OCI-LY7 (cell line): Measurements from ENCODE around the gene KRTAP19-6. TPM values are rescaled to one million over a fixed set of nuclear protein-coding genes. Genes with fewer than 3 reads are reported as not detected.

Experiments used
- BruUV-seq: library from RNA; stranded (reverse); fragments of 400-500 nt; replicated peaks from 2 replicates; lab custom pipeline; 2021; lab: Mats Ljungman, UMichigan
- CTCF ChIA-PET: fragments of 300-600 bp; sonication (Branson Sonifier 250); formaldehyde crosslinking; loops from one replicate; lab custom pipeline; 2022; ENCODE audit warnings: antibody characterized with exemption; ENCODE audit not compliant: unreplicated experiment; lab: Charles Lee
- POLR2A ChIA-PET: fragments of 300-600 bp; sonication (Branson Sonifier 250); formaldehyde crosslinking; loops from one replicate; lab custom pipeline; 2022; ENCODE audit warnings: antibody characterized with exemption; lab: Charles Lee
- DNase-seq: peaks from one replicate; pipeline ENCODE4 v3.0.0-alpha.2; 2015; ENCODE audit warnings: low spot score
- H2AFZ ChIP-seq: fragments of 200-600 bp; sonication (generic), shearing (Covaris generic); 2 replicates; pipeline ENCODE4 v1.6.1; 2014; ENCODE audit warnings: mild to moderate bottlenecking, antibody characterized with exemption, low read length, moderate library complexity
- H3K27ac ChIP-seq: fragments of 200-600 bp; sonication (generic); 2 replicates; pipeline ENCODE4 v1.5.1; 2014; ENCODE audit warnings: mixed run types, low read depth, mild to moderate bottlenecking, moderate library complexity, low read length, inconsistent platforms; ENCODE audit not compliant: poor library complexity, severe bottlenecking
- H3K36me3 ChIP-seq: fragments of 200-600 bp; sonication (generic); 2 replicates; pipeline ENCODE4 v1.6.1; 2014; ENCODE audit warnings: mild to moderate bottlenecking, antibody characterized with exemption, low read length, moderate library complexity, mixed read lengths; ENCODE audit not compliant: insufficient read depth
- H3K4me1 ChIP-seq: fragments of 200-600 bp; sonication (generic); 2 replicates; pipeline ENCODE4 v1.5.1; 2014; ENCODE audit warnings: mild to moderate bottlenecking, low read length; ENCODE audit not compliant: insufficient read depth, poor library complexity, severe bottlenecking
- H3K4me2 ChIP-seq: fragments of 200-600 bp; sonication (generic); 2 replicates; pipeline ENCODE4 v1.6.1; 2014; ENCODE audit warnings: mild to moderate bottlenecking, low read length
- H3K4me3 ChIP-seq: fragments of 200-600 bp; sonication (generic); 2 replicates; pipeline ENCODE4 v1.5.1; 2014; ENCODE audit warnings: mild to moderate bottlenecking, low read depth, low read length; ENCODE audit not compliant: poor library complexity, severe bottlenecking
- H3K79me2 ChIP-seq: fragments of 200-600 bp; sonication (generic); 2 replicates; pipeline ENCODE4 v1.6.1; 2016; ENCODE audit warnings: low read depth, mild to moderate bottlenecking, low read length, moderate library complexity, mixed read lengths; ENCODE audit not compliant: insufficient read depth
- H3K9me2 ChIP-seq: fragments of 200-600 bp; sonication (generic); 2 replicates; pipeline ENCODE4 v1.6.1; 2016; ENCODE audit warnings: mild to moderate bottlenecking, low read length, mixed read lengths; ENCODE audit not compliant: insufficient read depth
- H3K9me3 ChIP-seq: fragments of 200-600 bp; sonication (generic); 2 replicates; pipeline ENCODE4 v1.6.1; 2014; ENCODE audit warnings: mild to moderate bottlenecking, mixed run types, low read length, mixed read lengths
- H4K20me1 ChIP-seq: fragments of 200-600 bp; sonication (generic); 2 replicates; pipeline ENCODE4 v1.6.1; 2014; ENCODE audit warnings: mild to moderate bottlenecking, antibody characterized with exemption, low read length, moderate library complexity, mixed read lengths; ENCODE audit not compliant: insufficient read depth
- CTCF ChIP-seq: fragments of 200-600 bp; sonication (generic); conservative IDR thresholded peaks from 2 replicates; pipeline ENCODE4 v1.5.1; 2014; ENCODE audit warnings: mild to moderate bottlenecking, antibody characterized with exemption, low read length, moderate library complexity, mixed read lengths
- EZH2phosphoT487 ChIP-seq: fragments of 200-600 bp; sonication (generic); IDR thresholded peaks from 2 replicates; pipeline ENCODE4 v1.6.1; 2018; ENCODE audit warnings: low read depth, borderline replicate concordance, mild to moderate bottlenecking, mixed run types, antibody characterized with exemption, low read length, moderate library complexity, mixed read lengths
- intact Hi-C: fragments of 100-400 bp; cut with micrococcal nuclease; formaldehyde crosslinking; loops from one replicate; pipeline ENCODE4 v1.10.0; 2022; ENCODE audit not compliant: unreplicated experiment
- small RNA-seq: library from RNA; depleted of rRNA; stranded (forward); fragments of <200 nt; gene quantifications from one replicate; pipeline ENCODE3, GENCODE V24; 2014
- total RNA-seq, 2 experiments: library from RNA; depleted of rRNA in 1 of 2; stranded (reverse); fragments of >200 nt in 1 of 2; shearing (Covaris generic) in 1 of 2; gene quantifications; 2 replicates each; pipeline ENCODE4 v1.2.3, GENCODE V29; 2014 to 2022

Gene KRTAP19-6
- total RNA-seq, 2 experiments from 2014 or later: not detected

- no peak for DNase-seq
- Histone ChIP-seq H3K9me3 (0 out of 2 replicates have a peak, but pooled peaks cover 5% of the 10 kb centered on the region), H3K36me3 (no peaks in the 10 kb centered on the region), H3K4me1 (no peaks in the 10 kb centered on the region), H4K20me1 (no peaks in the 10 kb centered on the region), H2AFZ (no peak within 1 kb of the TSS), H3K27ac (no peak within 1 kb of the TSS), H3K4me3 (no peak within 1 kb of the TSS), H3K79me2 (no peaks in the 10 kb centered on the region), H3K9me2 (no peaks in the 10 kb centered on the region), H3K4me2 (no peak within 1 kb of the TSS)
- no TSS peak for BruUV-seq
- no peak for TF ChIP-seq CTCF
- TF ChIP-seq EZH2phosphoT487: no peak
- CTCF ChIA-PET: no interaction called here
- POLR2A ChIA-PET: no interaction called here
- intact Hi-C loops: no loop called here
These were observed 49.7 kb downstream of the KRTAP19-6 start, which contains the start of gene KRTAP19-3 for GRCh38 chr21:30491963-30492428. Gene KRTAP19-3, minus strand, starts transcription at chr21:30492013. Its CDS starts 56 bp downstream, at chr21:30491957.

Small RNA genes lying within 50 kb of the gene (small RNA-seq; reads per million reads assigned to genes)
- gene AP000567.1 (not detected), gene KRTAP19-10P (not detected), gene KRTAP19-11P (not detected), gene KRTAP19-9P (not detected), gene KRTAP22-2 (not detected)

Other genes with a start within 250 kb of the KRTAP19-6 start
- not detected in 2 replicates for gene KRTAP26-1, start 221.5 kb downstream of the KRTAP19-6 start, total RNA-seq (2014; rRNA removed; shearing (Covaris generic))
- gene KRTAP26-1, start 221.5 kb downstream of the KRTAP19-6 start, total RNA-seq (2022): not detected in 2 replicates
- gene KRTAP27-1, start 204.2 kb downstream of the KRTAP19-6 start, total RNA-seq (2014; rRNA removed; shearing (Covaris generic)): not detected in 2 replicates
- gene KRTAP27-1, start 204.2 kb downstream of the KRTAP19-6 start, total RNA-seq (2022): not detected in 2 replicates
- gene KRTAP23-1, start 193.3 kb downstream of the KRTAP19-6 start, total RNA-seq (2014; rRNA removed; shearing (Covaris generic)): not detected in 2 replicates
- gene KRTAP23-1, start 193.3 kb downstream of the KRTAP19-6 start, total RNA-seq (2022): not detected in 2 replicates
- gene KRTAP13-2, start 169.6 kb downstream of the KRTAP19-6 start, total RNA-seq (2014; rRNA removed; shearing (Covaris generic)): not detected in 2 replicates
- not detected in 2 replicates for gene KRTAP13-2, start 169.6 kb downstream of the KRTAP19-6 start, total RNA-seq (2022)
- gene KRTAP13-1, start 145.8 kb downstream of the KRTAP19-6 start, total RNA-seq (2014; rRNA removed; shearing (Covaris generic)): not detected in 2 replicates
- not detected in 2 replicates for gene KRTAP13-1, start 145.8 kb downstream of the KRTAP19-6 start, total RNA-seq (2022)
- gene KRTAP13-3, start 115.9 kb downstream of the KRTAP19-6 start, total RNA-seq (2014; rRNA removed; shearing (Covaris generic)): not detected in 2 replicates
- gene KRTAP13-3, start 115.9 kb downstream of the KRTAP19-6 start, total RNA-seq (2022): not detected in 2 replicates
- not detected in 2 replicates for gene KRTAP13-4, start 111.6 kb downstream of the KRTAP19-6 start, total RNA-seq (2014; rRNA removed; shearing (Covaris generic))
- gene KRTAP13-4, start 111.6 kb downstream of the KRTAP19-6 start, total RNA-seq (2022): not detected in 2 replicates
- gene KRTAP15-1, start 101.6 kb downstream of the KRTAP19-6 start, total RNA-seq (2014; rRNA removed; shearing (Covaris generic)): not detected in 2 replicates
- not detected in 2 replicates for gene KRTAP15-1, start 101.6 kb downstream of the KRTAP19-6 start, total RNA-seq (2022)
- gene KRTAP19-1, start 61.5 kb downstream of the KRTAP19-6 start, total RNA-seq (2014; rRNA removed; shearing (Covaris generic)): not detected in 2 replicates
- not detected in 2 replicates for gene KRTAP19-1, start 61.5 kb downstream of the KRTAP19-6 start, total RNA-seq (2022)
- not detected in 2 replicates for gene KRTAP19-2, start 54.4 kb downstream of the KRTAP19-6 start, total RNA-seq (2014; rRNA removed; shearing (Covaris generic))
- gene KRTAP19-2, start 54.4 kb downstream of the KRTAP19-6 start, total RNA-seq (2022): not detected in 2 replicates
- gene KRTAP19-3, start 49.9 kb downstream of the KRTAP19-6 start, total RNA-seq (2014; rRNA removed; shearing (Covaris generic)): not detected in 2 replicates
- gene KRTAP19-3, start 49.9 kb downstream of the KRTAP19-6 start, total RNA-seq (2022): not detected in 2 replicates
- gene KRTAP19-4, start 44.7 kb downstream of the KRTAP19-6 start, total RNA-seq (2014; rRNA removed; shearing (Covaris generic)): not detected in 2 replicates
- not detected in 2 replicates for gene KRTAP19-4, start 44.7 kb downstream of the KRTAP19-6 start, total RNA-seq (2022)
- not detected in 2 replicates for gene KRTAP19-5, start 39.7 kb downstream of the KRTAP19-6 start, total RNA-seq (2014; rRNA removed; shearing (Covaris generic))
- not detected in 2 replicates for gene KRTAP19-5, start 39.7 kb downstream of the KRTAP19-6 start, total RNA-seq (2022)
- gene KRTAP19-7, start 19.4 kb upstream of the KRTAP19-6 start, total RNA-seq (2014; rRNA removed; shearing (Covaris generic)): not detected in 2 replicates
- gene KRTAP19-7, start 19.4 kb upstream of the KRTAP19-6 start, total RNA-seq (2022): not detected in 2 replicates
- not detected in 2 replicates for gene KRTAP22-2, start 48.5 kb upstream of the KRTAP19-6 start, total RNA-seq (2014; rRNA removed; shearing (Covaris generic))
- not detected in 2 replicates for gene KRTAP22-2, start 48.5 kb upstream of the KRTAP19-6 start, total RNA-seq (2022)
- not detected in 2 replicates for gene KRTAP6-3, start 50.6 kb upstream of the KRTAP19-6 start, total RNA-seq (2014; rRNA removed; shearing (Covaris generic))
- gene KRTAP6-3, start 50.6 kb upstream of the KRTAP19-6 start, total RNA-seq (2022): not detected in 2 replicates
- gene KRTAP6-2, start 57.0 kb upstream of the KRTAP19-6 start, total RNA-seq (2014; rRNA removed; shearing (Covaris generic)): not detected in 2 replicates
- not detected in 2 replicates for gene KRTAP6-2, start 57.0 kb upstream of the KRTAP19-6 start, total RNA-seq (2022)
- not detected in 2 replicates for gene KRTAP22-1, start 59.2 kb upstream of the KRTAP19-6 start, total RNA-seq (2014; rRNA removed; shearing (Covaris generic))
- gene KRTAP22-1, start 59.2 kb upstream of the KRTAP19-6 start, total RNA-seq (2022): not detected in 2 replicates
- gene KRTAP6-1, start 72.1 kb upstream of the KRTAP19-6 start, total RNA-seq (2014; rRNA removed; shearing (Covaris generic)): not detected in 2 replicates
- not detected in 2 replicates for gene KRTAP6-1, start 72.1 kb upstream of the KRTAP19-6 start, total RNA-seq (2022)
- gene KRTAP20-1, start 74.6 kb upstream of the KRTAP19-6 start, total RNA-seq (2014; rRNA removed; shearing (Covaris generic)): not detected in 2 replicates
- not detected in 2 replicates for gene KRTAP20-1, start 74.6 kb upstream of the KRTAP19-6 start, total RNA-seq (2022)
- not detected in 2 replicates for gene KRTAP20-4, start 78.8 kb upstream of the KRTAP19-6 start, total RNA-seq (2014; rRNA removed; shearing (Covaris generic))
- not detected in 2 replicates for gene KRTAP20-4, start 78.8 kb upstream of the KRTAP19-6 start, total RNA-seq (2022)
- gene KRTAP20-2, start 93.3 kb upstream of the KRTAP19-6 start, total RNA-seq (2014; rRNA removed; shearing (Covaris generic)): not detected in 2 replicates
- not detected in 2 replicates for gene KRTAP20-2, start 93.3 kb upstream of the KRTAP19-6 start, total RNA-seq (2022)
- gene KRTAP20-3, start 101.0 kb upstream of the KRTAP19-6 start, total RNA-seq (2014; rRNA removed; shearing (Covaris generic)): not detected in 2 replicates
- gene KRTAP20-3, start 101.0 kb upstream of the KRTAP19-6 start, total RNA-seq (2022): not detected in 2 replicates
- not detected in 2 replicates for gene KRTAP21-3, start 176.9 kb upstream of the KRTAP19-6 start, total RNA-seq (2014; rRNA removed; shearing (Covaris generic))
- gene KRTAP21-3, start 176.9 kb upstream of the KRTAP19-6 start, total RNA-seq (2022): not detected in 2 replicates
- not detected in 2 replicates for gene KRTAP21-2, start 205.4 kb upstream of the KRTAP19-6 start, total RNA-seq (2014; rRNA removed; shearing (Covaris generic))
- not detected in 2 replicates for gene KRTAP21-2, start 205.4 kb upstream of the KRTAP19-6 start, total RNA-seq (2022)
- not detected in 2 replicates for gene KRTAP21-1, start 213.6 kb upstream of the KRTAP19-6 start, total RNA-seq (2014; rRNA removed; shearing (Covaris generic))
- gene KRTAP21-1, start 213.6 kb upstream of the KRTAP19-6 start, total RNA-seq (2022): not detected in 2 replicates